Gastroesophageal sphincter (tissue), 4 donors: Measurements from ENCODE around the gene OTUD3. TPM values are rescaled to one million over a fixed set of nuclear protein-coding genes. Genes with fewer than 3 reads are reported as not detected.

Experiments
- ATAC-seq: fragments of 150-250 bp; one replicate; pipeline ENCODE4 v1.9.1; 2016; ENCODE audit warnings: mild to moderate bottlenecking, moderate library complexity
- H3K27ac ChIP-seq, 4 donors: fragments of 200-600 bp; sonication (generic) in 3 of 4; 1 replicate in 3 of 4; 2 replicates in 1 of 4; pipeline ENCODE4 v1.5.1; 2016 to 2019
- H3K27me3 ChIP-seq: fragments of 200-600 bp; sonication (generic); one replicate; pipeline ENCODE4 v1.5.1; 2019
- H3K36me3 ChIP-seq, 2 donors: fragments of 200-600 bp; sonication (generic); one replicate each; pipeline ENCODE4 v1.5.1; 2019; ENCODE audit warnings: control low read depth in 1 of 2
- H3K4me1 ChIP-seq, 3 donors: fragments of 200-600 bp; sonication (generic); 1 replicate in 2 of 3; 2 replicates in 1 of 3; pipeline ENCODE4 v1.5.1; 2016 to 2019; ENCODE audit warnings: control low read depth in 2 of 3
- H3K4me3 ChIP-seq, 2 donors: fragments of 200-600 bp; sonication (generic); one replicate each; pipeline ENCODE4 v1.5.1; 2019; ENCODE audit warnings: mild to moderate bottlenecking in 1 of 2, moderate library complexity in 1 of 2
- H3K9me3 ChIP-seq, 3 donors: fragments of 200-600 bp; sonication (generic); one replicate each; pipeline ENCODE4 v1.5.1; 2017 to 2019; ENCODE audit warnings: control low read depth in 2 of 3
- CTCF ChIP-seq, 4 experiments: fragments of 200-600 bp in 2 of 4; fragments of 450-650 bp in 2 of 4; sonication (generic) in 1 of 4; IDR thresholded peaks; one replicate each; pipeline ENCODE4 v1.5.1; 2017 to 2019; ENCODE audit warnings: antibody characterized with exemption in 4 of 4, mild to moderate bottlenecking in 2 of 4, moderate library complexity in 2 of 4
- EP300 ChIP-seq: sonication (generic); formaldehyde crosslinking; IDR thresholded peaks from one replicate; pipeline ENCODE4 v1.6.1; 2017; ENCODE audit warnings: antibody characterized with exemption, mild to moderate bottlenecking
- POLR2A ChIP-seq, 2 donors: fragments of 450-650 bp; IDR thresholded peaks; one replicate each; pipeline ENCODE4 v1.6.1; 2017; ENCODE audit warnings: antibody characterized with exemption in 2 of 2, mild to moderate bottlenecking in 2 of 2, moderate library complexity in 1 of 2
- POLR2AphosphoS5 ChIP-seq: sonication (generic); formaldehyde crosslinking; IDR thresholded peaks from one replicate; pipeline ENCODE4 v1.6.1; 2017; ENCODE audit warnings: antibody characterized with exemption
- WGBS, 2 donors: methylation state at CpG; one replicate each; pipeline ENCODE4 v1.1.5; 2018; ENCODE audit warnings: low coverage in 1 of 2; 5-methylcytosine and 5-hydroxymethylcytosine counted together
- total RNA-seq, 4 donors: library from RNA; depleted of rRNA; stranded (reverse); fragments of >200 nt; gene quantifications; one replicate each; pipeline ENCODE4 v1.1.0, GENCODE V29; 2016

OTUD3 gene
- total RNA-seq: 1 to 10 TPM; 6.2 to 9.0 (median 7.9) TPM

- peaks cover 0 to 6% of the 10 kb centered on the region in 2 donors for H3K36me3 ChIP-seq
- no peaks in the 10 kb centered on the region for H3K9me3 ChIP-seq
- peak within 1 kb of the TSS; percentile 89 to 94 (median 94) for H3K27ac ChIP-seq
- TF ChIP-seq EP300 (no peak), POLR2AphosphoS5 (peak; percentile 78), CTCF (IDR thresholded peaks at IDR 0.05) (peak; percentile 87 to 93 (median 89)), POLR2A (IDR thresholded peaks at IDR 0.05) (peak; percentile 82 to 83)
- H3K4me3 ChIP-seq: peak within 1 kb of the TSS; percentile 62 to 97
- peak; percentile 98 for ATAC-seq
- H3K27me3 ChIP-seq: no peaks in the 10 kb centered on the region
- WGBS, 2 donors: 1 to 3% methylated on average over 5 to 11 of the region's 97 CpGs
- H3K4me1 ChIP-seq: peaks cover 7 to 32% (median 14%) of the 10 kb centered on the region in 3 donors
These were observed at the start of gene OTUD3 for GRCh38 chr1:19882111-19883071. OTUD3 (plus strand) TSS chr1:19882395; CDS start chr1:19882514, 119 bp downstream.

GRCh38 chr1:19835578-19835977 lies 46.6 kb upstream of the OTUD3 start:
- Histone ChIP-seq H3K27ac (no peak overlapping the region), H3K36me3 (no peaks in the 10 kb centered on the region), H3K27me3 (peaks cover 20% of the 10 kb centered on the region), H3K4me3 (no peak overlapping the region), H3K4me1 (no peaks in the 10 kb centered on the region), H3K9me3 (no peaks in the 10 kb centered on the region)
- 80 to 100% methylated on average over 1 to 4 of the region's 4 CpGs for WGBS, 2 donors
- TF ChIP-seq POLR2A (IDR thresholded peaks at IDR 0.05) (no peak), CTCF (IDR thresholded peaks at IDR 0.05) (no peak), EP300 (no peak), POLR2AphosphoS5 (no peak)
- no peak for ATAC-seq

GRCh38 chr1:19837866-19838265 lies 44.3 kb upstream of the OTUD3 start:
- no peak overlapping the region for H3K4me3 ChIP-seq
- H3K4me1 ChIP-seq: no peaks in the 10 kb centered on the region
- ATAC-seq: no peak
- no peaks in the 10 kb centered on the region for H3K27me3 ChIP-seq
- no peak overlapping the region for H3K27ac ChIP-seq
- no peaks in the 10 kb centered on the region for H3K36me3 ChIP-seq
- WGBS, 2 donors: 56 to 67% methylated on average over 1 to 2 of the region's 2 CpGs
- no peaks in the 10 kb centered on the region for H3K9me3 ChIP-seq
- TF ChIP-seq CTCF (IDR thresholded peaks at IDR 0.05) (no peak), POLR2A (IDR thresholded peaks at IDR 0.05) (no peak), EP300 (no peak), POLR2AphosphoS5 (no peak)

GRCh38 chr1:19840228-19840627 lies 42.0 kb upstream of the OTUD3 start:
- no peak overlapping the region for H3K4me3 ChIP-seq
- H3K9me3 ChIP-seq: no peaks in the 10 kb centered on the region
- H3K27ac ChIP-seq: no peak overlapping the region
- no peaks in the 10 kb centered on the region for H3K4me1 ChIP-seq
- no peaks in the 10 kb centered on the region for H3K36me3 ChIP-seq
- H3K27me3 ChIP-seq: peaks cover 8% of the 10 kb centered on the region
- no peak for ATAC-seq
- TF ChIP-seq POLR2AphosphoS5 (no peak), POLR2A (IDR thresholded peaks at IDR 0.05) (no peak), CTCF (IDR thresholded peaks at IDR 0.05) (no peak), EP300 (no peak)
